ENCODE data around the gene EEF2K. TPM values are rescaled to one million over a fixed set of nuclear protein-coding genes. Genes with fewer than 3 reads are reported as not detected.
A peak's percentile ranks its signal among the peaks of the same experiment; 100 is the strongest.

EEF2K gene
- total RNA-seq, 2 experiments from 2014 or later: 10.1 to 13.2 TPM

DNA sequence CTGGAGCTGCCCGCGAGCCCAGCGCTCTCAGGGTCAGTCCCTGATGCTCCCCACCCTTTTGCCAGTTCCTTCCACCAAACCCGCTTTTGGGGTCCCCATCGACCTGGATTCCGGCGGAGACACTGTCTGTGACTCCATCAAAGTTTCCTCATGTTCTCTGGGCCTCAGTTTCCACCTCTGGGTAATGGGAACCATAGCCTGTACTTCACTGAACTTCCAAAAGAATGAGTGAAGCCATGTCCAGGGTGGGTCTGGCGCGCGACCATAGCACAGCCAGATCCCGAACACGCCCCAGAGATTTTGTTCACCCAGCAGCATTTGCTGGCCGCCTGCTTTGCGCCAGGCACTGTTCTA lies 43.4 kb upstream of the EEF2K start:
- ATAC-seq (ENCODE audit: poor library complexity) (no peak), DNase-seq (no peak)
- Histone ChIP-seq H3K27ac (ENCODE audit: low read depth in 1 of 2, low read length in 2 of 2) (no peak overlapping the region), H3K4me3 (ENCODE audit: low read length) (peak overlapping the region; percentile 26), H3K36me3 (ENCODE audit: insufficient read depth, low read length) (no peaks in the 10 kb centered on the region), H3K4me1 (ENCODE audit: insufficient read depth, low read length) (peaks cover 8% of the 10 kb centered on the region), H3K27me3 (ENCODE audit: control insufficient read depth in 1 of 2, insufficient read depth in 2 of 2, low read length in 2 of 2) (peaks cover 4 to 5% of the 10 kb centered on the region in 2 experiments), H3K9me3 (ENCODE audit: control insufficient read depth in 1 of 2, insufficient read depth in 1 of 2, low read length in 2 of 2) (no peaks in the 10 kb centered on the region)
- Mint-ChIP-seq H3K36me3 (ENCODE audit: low read depth) (no peaks in the 10 kb centered on the region), H3K4me3 (no peak overlapping the region), H3K27me3 (peaks cover 31% of the 10 kb centered on the region), H3K4me1 (ENCODE audit: low read depth) (peaks cover 5% of the 10 kb centered on the region), H3K9me3 (no peaks in the 10 kb centered on the region), H3K27ac (no peak overlapping the region)
- intact Hi-C loops (cut with DNase I, micrococcal nuclease): no loop called here
- CTCF ChIA-PET: no interaction called here
- TF ChIP-seq, protein P1, sequence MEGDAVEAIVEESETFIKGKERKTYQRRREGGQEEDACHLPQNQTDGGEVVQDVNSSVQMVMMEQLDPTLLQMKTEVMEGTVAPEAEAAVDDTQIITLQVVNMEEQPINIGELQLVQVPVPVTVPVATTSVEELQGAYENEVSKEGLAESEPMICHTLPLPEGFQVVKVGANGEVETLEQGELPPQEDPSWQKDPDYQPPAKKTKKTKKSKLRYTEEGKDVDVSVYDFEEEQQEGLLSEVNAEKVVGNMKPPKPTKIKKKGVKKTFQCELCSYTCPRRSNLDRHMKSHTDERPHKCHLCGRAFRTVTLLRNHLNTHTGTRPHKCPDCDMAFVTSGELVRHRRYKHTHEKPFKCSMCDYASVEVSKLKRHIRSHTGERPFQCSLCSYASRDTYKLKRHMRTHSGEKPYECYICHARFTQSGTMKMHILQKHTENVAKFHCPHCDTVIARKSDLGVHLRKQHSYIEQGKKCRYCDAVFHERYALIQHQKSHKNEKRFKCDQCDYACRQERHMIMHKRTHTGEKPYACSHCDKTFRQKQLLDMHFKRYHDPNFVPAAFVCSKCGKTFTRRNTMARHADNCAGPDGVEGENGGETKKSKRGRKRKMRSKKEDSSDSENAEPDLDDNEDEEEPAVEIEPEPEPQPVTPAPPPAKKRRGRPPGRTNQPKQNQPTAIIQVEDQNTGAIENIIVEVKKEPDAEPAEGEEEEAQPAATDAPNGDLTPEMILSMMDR (IDR thresholded peaks at IDR 0.05): no peak
- POLR2A ChIA-PET: no interaction called here

DNA sequence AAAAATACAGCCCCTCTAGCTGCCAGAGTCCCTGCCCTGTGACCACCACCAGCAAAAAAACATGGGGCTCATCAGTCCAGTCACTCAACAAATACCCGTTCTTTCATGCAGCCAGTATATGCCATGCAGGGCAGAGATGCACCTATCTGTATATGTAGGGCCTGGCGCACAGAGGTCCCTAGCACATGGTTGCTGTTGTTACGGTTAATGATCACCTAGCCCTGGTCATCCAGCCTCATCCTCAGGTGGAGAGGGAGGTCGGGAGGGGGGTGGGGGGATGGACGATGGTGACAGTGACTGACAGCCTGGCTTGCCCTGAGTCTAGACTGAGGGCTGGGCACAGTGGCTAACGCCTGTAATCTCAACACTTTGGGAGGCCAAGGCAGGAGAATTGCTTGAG lies 42.3 kb upstream of the EEF2K start:
- H3K27me3 ChIP-seq (ENCODE audit: control insufficient read depth in 1 of 2, insufficient read depth in 2 of 2, low read length in 2 of 2): peaks cover 4 to 5% of the 10 kb centered on the region in 2 experiments
- H3K4me3 Mint-ChIP-seq: no peak overlapping the region
- POLR2A ChIA-PET: no interaction called here
- no peak for DNase-seq
- TF ChIP-seq, protein P1 (IDR thresholded peaks at IDR 0.05): no peak
- H3K27ac ChIP-seq (ENCODE audit: low read depth in 1 of 2, low read length in 2 of 2): no peak overlapping the region
- no peaks in the 10 kb centered on the region for H3K9me3 Mint-ChIP-seq
- H3K4me1 ChIP-seq (ENCODE audit: insufficient read depth, low read length): peaks cover 8% of the 10 kb centered on the region
- H3K4me1 Mint-ChIP-seq (ENCODE audit: low read depth): peaks cover 5% of the 10 kb centered on the region
- intact Hi-C loops (cut with DNase I, micrococcal nuclease): no loop called here
- no peaks in the 10 kb centered on the region for H3K9me3 ChIP-seq (ENCODE audit: control insufficient read depth in 1 of 2, insufficient read depth in 1 of 2, low read length in 2 of 2)
- no peak overlapping the region for H3K27ac Mint-ChIP-seq
- no peak overlapping the region for H3K4me3 ChIP-seq (ENCODE audit: low read length)
- H3K27me3 Mint-ChIP-seq: peaks cover 26% of the 10 kb centered on the region
- no peak for ATAC-seq (ENCODE audit: poor library complexity)
- H3K36me3 Mint-ChIP-seq (ENCODE audit: low read depth): no peaks in the 10 kb centered on the region
- CTCF ChIA-PET: no interaction called here
- no peaks in the 10 kb centered on the region for H3K36me3 ChIP-seq (ENCODE audit: insufficient read depth, low read length)

DNA sequence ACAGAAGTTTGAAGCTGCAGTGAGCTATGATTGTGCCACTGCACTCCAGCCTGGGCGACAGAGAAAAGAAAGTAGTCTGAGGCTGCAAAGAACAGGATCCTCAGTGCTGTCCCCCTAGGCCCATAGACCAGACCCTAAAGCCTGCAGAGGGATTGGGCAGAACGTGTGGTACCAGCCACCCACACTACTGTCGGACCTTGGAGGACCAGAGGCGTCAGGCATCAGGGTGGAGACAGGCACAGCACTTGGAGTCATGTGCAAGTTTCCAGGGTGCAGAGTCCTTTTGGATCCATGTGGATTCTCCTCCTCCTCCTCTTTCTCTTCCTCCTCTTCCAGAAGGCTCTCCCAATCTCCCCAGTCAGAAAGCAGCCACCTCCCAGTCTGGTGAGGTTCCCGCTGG lies 41.6 kb upstream of the EEF2K start:
- peaks cover 8% of the 10 kb centered on the region for H3K4me1 ChIP-seq (ENCODE audit: insufficient read depth, low read length)
- ChIA-PET CTCF (no interaction called here), POLR2A (no interaction called here)
- no peaks in the 10 kb centered on the region for H3K9me3 ChIP-seq (ENCODE audit: control insufficient read depth in 1 of 2, insufficient read depth in 1 of 2, low read length in 2 of 2)
- no peak overlapping the region for H3K4me3 ChIP-seq (ENCODE audit: low read length)
- ATAC-seq (ENCODE audit: poor library complexity) (no peak), DNase-seq (no peak)
- H3K27me3 ChIP-seq (ENCODE audit: control insufficient read depth in 1 of 2, insufficient read depth in 2 of 2, low read length in 2 of 2): peaks cover 4 to 5% of the 10 kb centered on the region in 2 experiments
- H3K36me3 ChIP-seq (ENCODE audit: insufficient read depth, low read length): no peaks in the 10 kb centered on the region
- peaks cover 22% of the 10 kb centered on the region for H3K27me3 Mint-ChIP-seq
- H3K4me1 Mint-ChIP-seq (ENCODE audit: low read depth): peaks cover 5% of the 10 kb centered on the region
- no peak overlapping the region for H3K27ac Mint-ChIP-seq
- no peak overlapping the region for H3K4me3 Mint-ChIP-seq
- intact Hi-C loops (cut with DNase I, micrococcal nuclease): no loop called here
- no peaks in the 10 kb centered on the region for H3K36me3 Mint-ChIP-seq (ENCODE audit: low read depth)
- TF ChIP-seq, protein P1 (IDR thresholded peaks at IDR 0.05): no peak
- H3K9me3 Mint-ChIP-seq: no peaks in the 10 kb centered on the region
- H3K27ac ChIP-seq (ENCODE audit: low read depth in 1 of 2, low read length in 2 of 2): no peak overlapping the region
